ENCODE measurements around the gene GIT2.

DNA sequence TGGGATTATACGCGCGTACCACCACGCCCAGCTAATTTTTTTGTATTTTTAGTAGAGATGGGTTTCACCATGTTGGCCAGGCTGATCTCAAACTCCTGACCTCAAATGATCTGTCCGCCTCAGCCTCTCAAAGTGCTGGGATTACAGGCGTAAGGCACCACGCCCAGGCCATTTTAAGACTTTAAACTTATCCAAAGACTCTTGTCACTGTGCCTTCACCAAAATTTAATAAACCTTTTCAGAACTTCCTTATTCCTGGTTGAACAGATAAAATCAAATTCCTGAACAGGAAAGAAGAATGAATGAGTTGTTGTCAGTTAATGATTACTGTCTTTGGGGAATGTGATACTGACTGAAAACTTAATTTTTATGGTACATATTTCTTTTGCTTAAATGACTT is 37.8 kb downstream of the GIT2 start:
- TF ChIP-seq POLR2A (IDR thresholded peaks at IDR 0.05; ENCODE audit: low read length) (no peak), GATA1 (IDR thresholded peaks at IDR 0.05; ENCODE audit: low read depth, low read length) (no peak)

Data from erythroblast (primary cell).